WTC11 (cell line): ENCODE results near the gene NLRC4. TPM values are rescaled to one million over a fixed set of nuclear protein-coding genes. Genes with fewer than 3 reads are reported as not detected.
A peak's percentile ranks its signal among the peaks of the same experiment; 100 is the strongest.
"Not testable (repeated sequence)": the region's sequence is repeated elsewhere in the genome, so short reads cannot be mapped to it uniquely, and the experiment has no call there.

Experiments used
- ATAC-seq: fragments of 200-7000 bp; cut with Tn5 transposase; 2 replicates; pipeline ENCODE4 v1.10.0; 2021; ENCODE audit warnings: mild to moderate bottlenecking, moderate library complexity
- CTCF ChIA-PET: fragments of 300-600 bp; sonication (Branson Sonifier 250); formaldehyde crosslinking; loops from one replicate; lab custom pipeline; 2021; ENCODE audit warnings: antibody characterized with exemption; lab: Charles Lee
- POLR2A ChIA-PET: fragments of 350-600 bp; sonication (Branson Sonifier 250); formaldehyde crosslinking; loops from one replicate; lab custom pipeline; 2021; ENCODE audit warnings: antibody characterized with exemption; lab: Charles Lee
- DNase-seq: peaks from one replicate; pipeline ENCODE4 v3.0.0; 2021; ENCODE audit warnings: low spot score
- H3K27ac Mint-ChIP-seq: 2 replicates; pipeline ENCODE4 v1.8.0; 2021; ENCODE audit warnings: mixed read lengths
- H3K27me3 Mint-ChIP-seq: 2 replicates; pipeline ENCODE4 v1.8.0; 2021; ENCODE audit warnings: low read depth, mild to moderate bottlenecking, moderate library complexity, mixed read lengths
- H3K36me3 Mint-ChIP-seq: 2 replicates; pipeline ENCODE4 v1.8.0; 2021; ENCODE audit warnings: mixed read lengths
- H3K4me1 Mint-ChIP-seq: 2 replicates; pipeline ENCODE4 v1.8.0; 2022; ENCODE audit warnings: mixed read lengths
- H3K4me3 Mint-ChIP-seq: 2 replicates; pipeline ENCODE4 v1.8.0; 2021; ENCODE audit warnings: mild to moderate bottlenecking, moderate library complexity, mixed read lengths
- H3K9me3 Mint-ChIP-seq: 2 replicates; pipeline ENCODE4 v1.8.0; 2021; ENCODE audit warnings: mixed read lengths
- ATF2 ChIP-seq: sonication (generic); formaldehyde crosslinking; IDR thresholded peaks from 2 replicates; pipeline ENCODE4 v1.8.1; 2022; ENCODE audit warnings: low read depth, missing genetic modification reagents, borderline replicate concordance
- CDX4 ChIP-seq: fragments of 250-450 bp; sonication (Bioruptor Pico); IDR thresholded peaks from 2 replicates; pipeline ENCODE4 v1.9.0; 2021; ENCODE audit warnings: moderate library complexity, mild to moderate bottlenecking, inconsistent platforms, borderline replicate concordance
- E2F5 ChIP-seq: sonication (generic); formaldehyde crosslinking; IDR thresholded peaks from 2 replicates; pipeline ENCODE4 v1.8.1; 2022; ENCODE audit warnings: mild to moderate bottlenecking, moderate library complexity, missing genetic modification reagents
- ELF4 ChIP-seq: sonication (generic); formaldehyde crosslinking; IDR thresholded peaks from 2 replicates; pipeline ENCODE4 v1.8.1; 2022; ENCODE audit warnings: low read depth, mild to moderate bottlenecking, moderate library complexity, missing genetic modification reagents
- EMX1 ChIP-seq: fragments of 250-450 bp; sonication (Bioruptor Pico); IDR thresholded peaks from 2 replicates; pipeline ENCODE4 v1.8.0; 2021; ENCODE audit warnings: mild to moderate bottlenecking
- FOXK1 ChIP-seq: sonication (generic); formaldehyde crosslinking; IDR thresholded peaks from 2 replicates; pipeline ENCODE4 v1.8.0; 2022; ENCODE audit warnings: mild to moderate bottlenecking, moderate library complexity, missing genetic modification reagents
- FOXP4 ChIP-seq: sonication (generic); formaldehyde crosslinking; IDR thresholded peaks from 2 replicates; pipeline ENCODE4 v1.8.0; 2022; ENCODE audit warnings: mild to moderate bottlenecking, missing genetic modification reagents
- GABPB1 ChIP-seq: sonication (generic); formaldehyde crosslinking; IDR thresholded peaks from 2 replicates; pipeline ENCODE4 v1.8.1; 2023; ENCODE audit warnings: mild to moderate bottlenecking, missing genetic modification reagents
- GTF2I ChIP-seq: fragments of 250-450 bp; sonication (Bioruptor Pico); conservative IDR thresholded peaks from 2 replicates; pipeline ENCODE4 v1.4.0; 2021; ENCODE audit warnings: mild to moderate bottlenecking
- JAZF1 ChIP-seq: fragments of 250-450 bp; sonication (Bioruptor Pico); IDR thresholded peaks from 2 replicates; pipeline ENCODE4 v1.9.0; 2021; ENCODE audit warnings: moderate library complexity, mild to moderate bottlenecking, inconsistent platforms
- JUN ChIP-seq: sonication (generic); formaldehyde crosslinking; IDR thresholded peaks from 2 replicates; pipeline ENCODE4 v1.8.0; 2023; ENCODE audit warnings: mild to moderate bottlenecking, missing genetic modification reagents
- SMAD4 ChIP-seq: sonication (generic); formaldehyde crosslinking; IDR thresholded peaks from 2 replicates; pipeline ENCODE4 v1.8.0; 2022; ENCODE audit warnings: mild to moderate bottlenecking, missing genetic modification reagents
- SOX15 ChIP-seq: fragments of 250-450 bp; sonication (Bioruptor Pico); IDR thresholded peaks from 2 replicates; pipeline ENCODE4 v1.9.0; 2021; ENCODE audit warnings: mild to moderate bottlenecking
- TCF7 ChIP-seq: sonication (generic); formaldehyde crosslinking; IDR thresholded peaks from 2 replicates; pipeline ENCODE4 v1.8.0; 2022; ENCODE audit warnings: mild to moderate bottlenecking, low read depth, missing genetic modification reagents, moderate library complexity
- USF1 ChIP-seq: sonication (generic); formaldehyde crosslinking; IDR thresholded peaks from 2 replicates; pipeline ENCODE4 v1.8.0; 2022; ENCODE audit warnings: mild to moderate bottlenecking, missing genetic modification reagents
- ZNF232 ChIP-seq: sonication (generic); formaldehyde crosslinking; IDR thresholded peaks from 2 replicates; pipeline ENCODE4 v1.8.0; 2022; ENCODE audit warnings: mild to moderate bottlenecking, missing genetic modification reagents
- ZNF263 ChIP-seq: sonication (generic); formaldehyde crosslinking; IDR thresholded peaks from 2 replicates; pipeline ENCODE4 v1.8.1; 2022; ENCODE audit warnings: low read depth, mild to moderate bottlenecking, moderate library complexity, missing genetic modification reagents
- ZNF281 ChIP-seq: sonication (generic); formaldehyde crosslinking; IDR thresholded peaks from 2 replicates; pipeline ENCODE4 v1.8.0; 2023; ENCODE audit warnings: mild to moderate bottlenecking, missing genetic modification reagents
- total RNA-seq: library from RNA; stranded (reverse); gene quantifications from 3 replicates; pipeline ENCODE4 v1.2.3, GENCODE V29; 2021

Gene NLRC4
- total RNA-seq, 1 experiment from 2014 or later, result not detected

GRCh38 chr2:32212295-32212694 is 52.4 kb downstream of the NLRC4 start (continued):
- TF ChIP-seq ATF2 (CRISPR knock-in tag) (no peak), FOXK1 (CRISPR knock-in tag) (no peak), SMAD4 (no peak), EMX1 (no peak), JUN (CRISPR knock-in tag) (no peak), GTF2I (CRISPR knock-in tag) (no peak), E2F5 (CRISPR knock-in tag) (no peak), TCF7 (CRISPR knock-in tag) (no peak), FOXP4 (no peak)

GRCh38 chr2:32210767-32211408 is 53.8 kb downstream of the NLRC4 start:
- Mint-ChIP-seq H3K4me1 (no peaks in the 10 kb centered on the region), H3K9me3 (no peaks in the 10 kb centered on the region), H3K4me3 (no peak overlapping the region), H3K27me3 (no peaks in the 10 kb centered on the region; the same call in 1 of the 2 replicates), H3K27ac (no peak overlapping the region), H3K36me3 (peaks cover 8% of the 10 kb centered on the region; the same call in 1 of the 2 replicates)
- CTCF ChIA-PET, result no interaction called here
- ATAC-seq (peak; percentile 62; the same call in 1 of the 2 replicates), DNase-seq (no peak)
- TF ChIP-seq USF1 (no peak), ELF4 (CRISPR knock-in tag) (no peak), JAZF1 (CRISPR knock-in tag) (no peak), ZNF281 (CRISPR knock-in tag) (no peak), SOX15 (CRISPR knock-in tag) (no peak), GABPB1 (CRISPR knock-in tag) (no peak), CDX4 (CRISPR knock-in tag) (no peak), ZNF232 (CRISPR knock-in tag) (no peak), ZNF263 (CRISPR knock-in tag) (no peak), SMAD4 (no peak)
- POLR2A ChIA-PET, result interaction anchor here (0.6 kb wide), 1 partner anchor 142 kb away, joined by 5 read pairs; no protein-coding TSS in a partner anchor

GRCh38 chr2:32203428-32203827 is 61.3 kb downstream of the NLRC4 start:
- peaks cover 27% of the 10 kb centered on the region for H3K36me3 Mint-ChIP-seq
- ATAC-seq, H3K4me1 Mint-ChIP-seq, DNase-seq, H3K27ac Mint-ChIP-seq, H3K27me3 Mint-ChIP-seq, H3K9me3 Mint-ChIP-seq, POLR2A ChIA-PET, H3K4me3 Mint-ChIP-seq, CTCF ChIA-PET: not testable (repeated sequence)
